HEK293 (cell line): ENCODE results near the gene SNX33.

ENCODE experiments used
- PATZ1 ChIP-seq: fragments of 450-650 bp; formaldehyde crosslinking; IDR thresholded peaks from 2 replicates; pipeline ENCODE4 v1.5.1; 2016; ENCODE audit warnings: missing biosample characterization, missing genetic modification characterization
- SALL2 ChIP-seq: fragments of 450-650 bp; formaldehyde crosslinking; IDR thresholded peaks from 2 replicates; pipeline ENCODE4 v1.5.0; 2017; ENCODE audit warnings: missing biosample characterization, mild to moderate bottlenecking, missing genetic modification characterization, borderline replicate concordance
- SCRT1 ChIP-seq: fragments of 450-650 bp; formaldehyde crosslinking; IDR thresholded peaks from 2 replicates; pipeline ENCODE4 v1.5.1; 2016; ENCODE audit warnings: missing biosample characterization, missing genetic modification characterization, borderline replicate concordance
- TRIM28 ChIP-seq: IDR thresholded peaks from 2 replicates; pipeline ENCODE4 v1.6.1; 2011; ENCODE audit warnings: low read length, control low read depth, borderline replicate concordance
- WT1 ChIP-seq: fragments of 450-650 bp; formaldehyde crosslinking; IDR thresholded peaks from 2 replicates; pipeline ENCODE4 v1.5.1; 2016; ENCODE audit warnings: missing biosample characterization, missing genetic modification characterization
- YY2 ChIP-seq: fragments of 450-650 bp; formaldehyde crosslinking; IDR thresholded peaks from 2 replicates; pipeline ENCODE4 v1.5.1; 2016; ENCODE audit warnings: missing biosample characterization, missing genetic modification characterization
- ZNF146 ChIP-seq: fragments of 450-650 bp; formaldehyde crosslinking; IDR thresholded peaks from 2 replicates; pipeline ENCODE4 v1.5.1; 2016; ENCODE audit warnings: missing biosample characterization, missing genetic modification characterization
- ZNF169 ChIP-seq: fragments of 450-650 bp; formaldehyde crosslinking; IDR thresholded peaks from 2 replicates; pipeline ENCODE4 v1.5.1; 2016; ENCODE audit warnings: missing biosample characterization, missing genetic modification characterization
- ZNF175 ChIP-seq: fragments of 450-650 bp; formaldehyde crosslinking; IDR thresholded peaks from 2 replicates; pipeline ENCODE4 v1.5.1; 2016; ENCODE audit warnings: missing biosample characterization, missing genetic modification characterization
- ZNF18 ChIP-seq: fragments of 450-650 bp; formaldehyde crosslinking; IDR thresholded peaks from 2 replicates; pipeline ENCODE4 v1.5.1; 2016; ENCODE audit warnings: missing biosample characterization, missing genetic modification characterization
- ZNF2 ChIP-seq: fragments of 450-650 bp; formaldehyde crosslinking; IDR thresholded peaks from 2 replicates; pipeline ENCODE4 v1.5.1; 2016; ENCODE audit warnings: missing biosample characterization, missing genetic modification characterization
- ZNF23 ChIP-seq: fragments of 450-650 bp; formaldehyde crosslinking; IDR thresholded peaks from 2 replicates; pipeline ENCODE4 v1.5.1; 2016; ENCODE audit warnings: missing biosample characterization, missing genetic modification characterization, borderline replicate concordance
- ZNF24 ChIP-seq: fragments of 450-650 bp; formaldehyde crosslinking; IDR thresholded peaks from 2 replicates; pipeline ENCODE4 v1.5.1; 2016; ENCODE audit warnings: missing biosample characterization, missing genetic modification characterization
- ZNF274 ChIP-seq, 2 experiments: fragments of 200-500 bp in 1 of 2; fragments of 450-650 bp in 1 of 2; sonication (Bioruptor generic) in 1 of 2; formaldehyde crosslinking in 1 of 2; IDR thresholded peaks; 2 replicates each; pipeline versions ENCODE4 v1.5.1 to v1.6.1; 2014 to 2016; ENCODE audit warnings: borderline replicate concordance in 1 of 2, inconsistent platforms in 1 of 2, low read length in 1 of 2, missing biosample characterization in 1 of 2, missing genetic modification characterization in 1 of 2
- ZNF473 ChIP-seq: fragments of 450-650 bp; formaldehyde crosslinking; IDR thresholded peaks from 2 replicates; pipeline ENCODE4 v1.5.1; 2017; ENCODE audit warnings: missing biosample characterization, missing genetic modification characterization
- ZNF558 ChIP-seq: fragments of 450-650 bp; formaldehyde crosslinking; IDR thresholded peaks from 2 replicates; pipeline ENCODE4 v1.5.1; 2016; ENCODE audit warnings: missing biosample characterization, missing genetic modification characterization
- ZNF670 ChIP-seq: fragments of 450-650 bp; formaldehyde crosslinking; IDR thresholded peaks from 2 replicates; pipeline ENCODE4 v1.5.1; 2016; ENCODE audit warnings: missing biosample characterization, missing genetic modification characterization, low read depth
- ZNF776 ChIP-seq: fragments of 450-650 bp; formaldehyde crosslinking; IDR thresholded peaks from 2 replicates; pipeline ENCODE4 v1.5.0; 2017; ENCODE audit warnings: missing biosample characterization, missing genetic modification characterization, borderline replicate concordance
- ZSCAN5A ChIP-seq: fragments of 450-650 bp; formaldehyde crosslinking; IDR thresholded peaks from 2 replicates; pipeline ENCODE4 v1.5.1; 2016; ENCODE audit warnings: missing biosample characterization, missing genetic modification characterization
- TF ChIP-seq, protein P1 (sequence below): fragments of 450-650 bp; formaldehyde crosslinking; IDR thresholded peaks from 2 replicates; pipeline ENCODE4 v1.5.1; 2016; ENCODE audit warnings: missing biosample characterization, missing genetic modification characterization
- TF ChIP-seq, protein P2 (sequence below): fragments of 450-650 bp; formaldehyde crosslinking; IDR thresholded peaks from 2 replicates; pipeline ENCODE4 v1.5.1; 2016; ENCODE audit warnings: missing biosample characterization, missing genetic modification characterization
- TF ChIP-seq, protein P3 (sequence below): fragments of 450-650 bp; formaldehyde crosslinking; IDR thresholded peaks from 2 replicates; pipeline ENCODE4 v1.5.1; 2017; ENCODE audit warnings: missing biosample characterization, missing genetic modification characterization
- TF ChIP-seq, protein P4 (sequence below): sonication (generic); formaldehyde crosslinking; IDR thresholded peaks from 2 replicates; pipeline ENCODE4 v1.8.1; 2022; ENCODE audit warnings: mild to moderate bottlenecking, moderate library complexity, missing genetic modification reagents

SNX33 gene

DNA sequence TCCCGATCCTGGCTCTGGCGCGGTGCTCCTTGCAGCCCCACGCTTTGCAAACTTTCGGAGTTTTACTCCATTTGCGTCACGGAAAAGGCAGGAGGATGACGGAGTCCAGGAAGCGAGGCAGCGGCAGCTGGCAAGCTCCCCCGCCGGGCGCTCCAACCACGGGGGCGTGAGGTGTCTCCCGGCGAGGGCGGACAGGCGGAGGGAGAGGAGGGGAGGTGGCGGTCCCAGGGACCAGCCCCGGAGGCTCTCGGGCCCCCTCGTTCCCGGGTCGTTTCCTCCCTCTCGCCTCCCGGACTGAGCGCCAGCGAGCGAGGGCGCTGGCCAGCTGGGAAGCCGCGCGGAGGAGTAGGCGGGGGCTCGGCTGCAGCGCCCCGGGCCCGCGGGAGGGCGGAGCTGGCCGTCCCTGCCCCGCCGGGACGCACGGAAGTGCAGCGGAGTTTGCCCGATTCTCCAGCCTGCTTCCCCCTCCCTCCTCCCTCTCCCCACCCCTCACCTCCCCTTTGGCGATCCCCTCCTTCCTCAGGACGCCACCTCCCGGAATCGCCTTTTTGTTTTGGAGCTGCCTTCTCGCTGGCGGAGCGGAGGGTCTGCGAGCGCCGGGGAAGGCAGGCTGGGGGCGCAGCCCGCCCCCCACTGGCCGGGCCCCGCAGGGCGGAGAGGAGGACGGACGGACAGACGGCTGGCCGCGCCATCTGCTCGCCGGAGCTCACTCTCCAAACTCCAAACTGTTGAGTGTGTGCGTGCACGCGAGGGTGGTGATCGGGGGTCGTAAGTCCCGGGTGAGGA is at the start of gene SNX33 (continued):
- no peak for TF ChIP-seq ZNF670 (tag by site-specific recombination)
- TF ChIP-seq, protein P1, sequence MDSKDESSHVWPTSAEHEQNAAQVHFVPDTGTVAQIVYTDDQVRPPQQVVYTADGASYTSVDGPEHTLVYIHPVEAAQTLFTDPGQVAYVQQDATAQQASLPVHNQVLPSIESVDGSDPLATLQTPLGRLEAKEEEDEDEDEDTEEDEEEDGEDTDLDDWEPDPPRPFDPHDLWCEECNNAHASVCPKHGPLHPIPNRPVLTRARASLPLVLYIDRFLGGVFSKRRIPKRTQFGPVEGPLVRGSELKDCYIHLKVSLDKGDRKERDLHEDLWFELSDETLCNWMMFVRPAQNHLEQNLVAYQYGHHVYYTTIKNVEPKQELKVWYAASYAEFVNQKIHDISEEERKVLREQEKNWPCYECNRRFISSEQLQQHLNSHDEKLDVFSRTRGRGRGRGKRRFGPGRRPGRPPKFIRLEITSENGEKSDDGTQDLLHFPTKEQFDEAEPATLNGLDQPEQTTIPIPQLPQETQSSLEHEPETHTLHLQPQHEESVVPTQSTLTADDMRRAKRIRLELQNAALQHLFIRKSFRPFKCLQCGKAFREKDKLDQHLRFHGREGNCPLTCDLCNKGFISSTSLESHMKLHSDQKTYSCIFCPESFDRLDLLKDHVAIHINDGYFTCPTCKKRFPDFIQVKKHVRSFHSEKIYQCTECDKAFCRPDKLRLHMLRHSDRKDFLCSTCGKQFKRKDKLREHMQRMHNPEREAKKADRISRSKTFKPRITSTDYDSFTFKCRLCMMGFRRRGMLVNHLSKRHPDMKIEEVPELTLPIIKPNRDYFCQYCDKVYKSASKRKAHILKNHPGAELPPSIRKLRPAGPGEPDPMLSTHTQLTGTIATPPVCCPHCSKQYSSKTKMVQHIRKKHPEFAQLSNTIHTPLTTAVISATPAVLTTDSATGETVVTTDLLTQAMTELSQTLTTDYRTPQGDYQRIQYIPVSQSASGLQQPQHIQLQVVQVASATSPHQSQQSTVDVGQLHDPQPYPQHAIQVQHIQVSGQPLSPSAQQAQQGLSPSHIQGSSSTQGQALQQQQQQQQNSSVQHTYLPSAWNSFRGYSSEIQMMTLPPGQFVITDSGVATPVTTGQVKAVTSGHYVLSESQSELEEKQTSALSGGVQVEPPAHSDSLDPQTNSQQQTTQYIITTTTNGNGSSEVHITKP (tag by site-specific recombination): peak; percentile 49
- no peak for TF ChIP-seq ZNF558 (tag by site-specific recombination)
- TF ChIP-seq, protein P2, sequence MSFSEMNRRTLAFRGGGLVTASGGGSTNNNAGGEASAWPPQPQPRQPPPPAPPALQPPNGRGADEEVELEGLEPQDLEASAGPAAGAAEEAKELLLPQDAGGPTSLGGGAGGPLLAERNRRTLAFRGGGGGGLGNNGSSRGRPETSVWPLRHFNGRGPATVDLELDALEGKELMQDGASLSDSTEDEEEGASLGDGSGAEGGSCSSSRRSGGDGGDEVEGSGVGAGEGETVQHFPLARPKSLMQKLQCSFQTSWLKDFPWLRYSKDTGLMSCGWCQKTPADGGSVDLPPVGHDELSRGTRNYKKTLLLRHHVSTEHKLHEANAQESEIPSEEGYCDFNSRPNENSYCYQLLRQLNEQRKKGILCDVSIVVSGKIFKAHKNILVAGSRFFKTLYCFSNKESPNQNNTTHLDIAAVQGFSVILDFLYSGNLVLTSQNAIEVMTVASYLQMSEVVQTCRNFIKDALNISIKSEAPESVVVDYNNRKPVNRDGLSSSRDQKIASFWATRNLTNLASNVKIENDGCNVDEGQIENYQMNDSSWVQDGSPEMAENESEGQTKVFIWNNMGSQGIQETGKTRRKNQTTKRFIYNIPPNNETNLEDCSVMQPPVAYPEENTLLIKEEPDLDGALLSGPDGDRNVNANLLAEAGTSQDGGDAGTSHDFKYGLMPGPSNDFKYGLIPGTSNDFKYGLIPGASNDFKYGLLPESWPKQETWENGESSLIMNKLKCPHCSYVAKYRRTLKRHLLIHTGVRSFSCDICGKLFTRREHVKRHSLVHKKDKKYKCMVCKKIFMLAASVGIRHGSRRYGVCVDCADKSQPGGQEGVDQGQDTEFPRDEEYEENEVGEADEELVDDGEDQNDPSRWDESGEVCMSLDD (tag by site-specific recombination): peak; percentile 72; the same call in 1 of the 2 replicates
- TF ChIP-seq, protein P3, sequence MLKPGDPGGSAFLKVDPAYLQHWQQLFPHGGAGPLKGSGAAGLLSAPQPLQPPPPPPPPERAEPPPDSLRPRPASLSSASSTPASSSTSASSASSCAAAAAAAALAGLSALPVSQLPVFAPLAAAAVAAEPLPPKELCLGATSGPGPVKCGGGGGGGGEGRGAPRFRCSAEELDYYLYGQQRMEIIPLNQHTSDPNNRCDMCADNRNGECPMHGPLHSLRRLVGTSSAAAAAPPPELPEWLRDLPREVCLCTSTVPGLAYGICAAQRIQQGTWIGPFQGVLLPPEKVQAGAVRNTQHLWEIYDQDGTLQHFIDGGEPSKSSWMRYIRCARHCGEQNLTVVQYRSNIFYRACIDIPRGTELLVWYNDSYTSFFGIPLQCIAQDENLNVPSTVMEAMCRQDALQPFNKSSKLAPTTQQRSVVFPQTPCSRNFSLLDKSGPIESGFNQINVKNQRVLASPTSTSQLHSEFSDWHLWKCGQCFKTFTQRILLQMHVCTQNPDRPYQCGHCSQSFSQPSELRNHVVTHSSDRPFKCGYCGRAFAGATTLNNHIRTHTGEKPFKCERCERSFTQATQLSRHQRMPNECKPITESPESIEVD (tag by site-specific recombination): no peak
- peak; percentile 31; the same call in 1 of the 2 replicates for TF ChIP-seq TRIM28
- TF ChIP-seq ZNF2 (tag by site-specific recombination): peak; percentile 32; the same call in 1 of the 2 replicates
- no peak for TF ChIP-seq ZNF274 (IDR thresholded peaks at IDR 0.05; ENCODE audit: low read length)
- no peak for TF ChIP-seq ZNF274 (tag by site-specific recombination; IDR thresholded peaks at IDR 0.05; ENCODE audit: borderline replicate concordance)
- TF ChIP-seq YY2 (tag by site-specific recombination): no peak
- TF ChIP-seq ZNF473 (tag by site-specific recombination): no peak
- TF ChIP-seq ZNF23 (tag by site-specific recombination): no peak
- TF ChIP-seq, protein P4, sequence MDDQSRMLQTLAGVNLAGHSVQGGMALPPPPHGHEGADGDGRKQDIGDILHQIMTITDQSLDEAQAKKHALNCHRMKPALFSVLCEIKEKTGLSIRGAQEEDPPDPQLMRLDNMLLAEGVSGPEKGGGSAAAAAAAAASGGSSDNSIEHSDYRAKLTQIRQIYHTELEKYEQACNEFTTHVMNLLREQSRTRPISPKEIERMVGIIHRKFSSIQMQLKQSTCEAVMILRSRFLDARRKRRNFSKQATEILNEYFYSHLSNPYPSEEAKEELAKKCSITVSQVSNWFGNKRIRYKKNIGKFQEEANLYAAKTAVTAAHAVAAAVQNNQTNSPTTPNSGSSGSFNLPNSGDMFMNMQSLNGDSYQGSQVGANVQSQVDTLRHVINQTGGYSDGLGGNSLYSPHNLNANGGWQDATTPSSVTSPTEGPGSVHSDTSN (CRISPR knock-in tag): peak; percentile 85
- peak; percentile 70; the same call in 1 of the 2 replicates for TF ChIP-seq ZSCAN5A (tag by site-specific recombination)
- no peak for TF ChIP-seq ZNF146
- TF ChIP-seq ZNF169: no peak
- peak; percentile 72 for TF ChIP-seq WT1
- no peak for TF ChIP-seq ZNF18 (tag by site-specific recombination)
- TF ChIP-seq SCRT1: no peak
- no peak for TF ChIP-seq ZNF175
- TF ChIP-seq ZNF776 (tag by site-specific recombination): no peak
- no peak for TF ChIP-seq SALL2 (tag by site-specific recombination)
- TF ChIP-seq ZNF24 (tag by site-specific recombination): no peak
- peak; percentile 91 for TF ChIP-seq PATZ1
